Type B pancreatic cell (in vitro differentiated cells): ENCODE results near the gene NDNF. TPM values are rescaled to one million over a fixed set of nuclear protein-coding genes. Genes with fewer than 3 reads are reported as not detected.

Experiments
- DNase-seq: peaks from one replicate; pipeline ENCODE4 v3.0.0; 2021; ENCODE audit warnings: mixed read lengths; ENCODE audit not compliant: unreplicated experiment; ENCODE audit errors: extremely low spot score
- H3K27ac Mint-ChIP-seq: 2 replicates; pipeline ENCODE4 v1.8.0; 2021; ENCODE audit warnings: mild to moderate bottlenecking, mixed read lengths
- H3K27me3 Mint-ChIP-seq: 2 replicates; pipeline ENCODE4 v1.8.0; 2021; ENCODE audit warnings: mixed read lengths
- H3K36me3 Mint-ChIP-seq: 2 replicates; pipeline ENCODE4 v1.8.0; 2021; ENCODE audit warnings: mixed read lengths
- H3K4me1 Mint-ChIP-seq: one replicate; pipeline ENCODE4 v1.8.0; 2021; ENCODE audit warnings: mixed read lengths; ENCODE audit not compliant: unreplicated experiment
- H3K4me3 Mint-ChIP-seq: 2 replicates; pipeline ENCODE4 v1.8.0; 2021; ENCODE audit warnings: mild to moderate bottlenecking, mixed read lengths
- H3K9me3 Mint-ChIP-seq: 2 replicates; pipeline ENCODE4 v1.8.0; 2021; ENCODE audit warnings: mixed read lengths
- CTCF ChIP-seq: fragments of 200-600 bp; sonication (generic); conservative IDR thresholded peaks from 2 replicates; pipeline ENCODE4 v1.5.0; 2021; ENCODE audit warnings: antibody characterized with exemption, mild to moderate bottlenecking
- total RNA-seq: library from RNA; stranded (reverse); gene quantifications from 2 replicates; pipeline ENCODE4 v1.2.1, GENCODE V29; 2021; ENCODE audit warnings: low replicate concordance

Gene NDNF
- total RNA-seq, 1 donor from 2014 or later = 14.6 TPM

- no peak for DNase-seq
- no peaks in the 10 kb centered on the region for H3K36me3 Mint-ChIP-seq
- H3K4me1 Mint-ChIP-seq = peaks cover 14% of the 10 kb centered on the region
- no peak overlapping the region for H3K27ac Mint-ChIP-seq
- H3K4me3 Mint-ChIP-seq = no peak overlapping the region
- H3K9me3 Mint-ChIP-seq = peaks cover 5% of the 10 kb centered on the region
- no peaks in the 10 kb centered on the region for H3K27me3 Mint-ChIP-seq
- TF ChIP-seq CTCF = no peak
Measured at GRCh38 chr4:121007660-121008059, 64.7 kb downstream of the NDNF start.

GRCh38 chr4:121003863-121004262 is 68.5 kb downstream of the NDNF start:
- H3K9me3 Mint-ChIP-seq = peaks cover 5% of the 10 kb centered on the region
- H3K27me3 Mint-ChIP-seq = no peaks in the 10 kb centered on the region
- H3K4me1 Mint-ChIP-seq = peaks cover 4% of the 10 kb centered on the region
- TF ChIP-seq CTCF = no peak
- no peak for DNase-seq
- H3K36me3 Mint-ChIP-seq = no peaks in the 10 kb centered on the region
- no peak overlapping the region for H3K4me3 Mint-ChIP-seq
- H3K27ac Mint-ChIP-seq = no peak overlapping the region

- Mint-ChIP-seq H3K4me1 (no peaks in the 10 kb centered on the region), H3K9me3 (peaks cover 5% of the 10 kb centered on the region), H3K36me3 (no peaks in the 10 kb centered on the region), H3K27me3 (no peaks in the 10 kb centered on the region), H3K4me3 (no peak overlapping the region), H3K27ac (no peak overlapping the region)
- DNase-seq = no peak
- TF ChIP-seq CTCF = no peak
Measured at GRCh38 chr4:120995266-120996010, 76.9 kb downstream of the NDNF start.

GRCh38 chr4:120994521-120994920 is 77.8 kb downstream of the NDNF start:
- no peak for TF ChIP-seq CTCF
- H3K4me3 Mint-ChIP-seq = no peak overlapping the region
- no peaks in the 10 kb centered on the region for H3K27me3 Mint-ChIP-seq
- H3K9me3 Mint-ChIP-seq = peaks cover 5% of the 10 kb centered on the region
- no peaks in the 10 kb centered on the region for H3K36me3 Mint-ChIP-seq
- DNase-seq = no peak
- H3K4me1 Mint-ChIP-seq = no peaks in the 10 kb centered on the region
- H3K27ac Mint-ChIP-seq = no peak overlapping the region

- no peaks in the 10 kb centered on the region for H3K27me3 Mint-ChIP-seq
- TF ChIP-seq CTCF = no peak
- no peaks in the 10 kb centered on the region for H3K36me3 Mint-ChIP-seq
- no peaks in the 10 kb centered on the region for H3K4me1 Mint-ChIP-seq
- H3K9me3 Mint-ChIP-seq = no peaks in the 10 kb centered on the region
- DNase-seq = no peak
- no peak overlapping the region for H3K4me3 Mint-ChIP-seq
- H3K27ac Mint-ChIP-seq = no peak overlapping the region
Measured at GRCh38 chr4:120991885-120992284, 80.5 kb downstream of the NDNF start.
